GM21423 (cell line): ENCODE measurements around the gene ZNF415.
"Not testable (repeated sequence)": the region's sequence is repeated elsewhere in the genome, so short reads cannot be mapped to it uniquely, and the experiment has no call there.

Experiments used
- ATAC-seq: cut with Tn5 transposase; IDR thresholded peaks from one replicate; pipeline ENCODE4 v1.9.1; 2021; ENCODE audit warnings: mild to moderate bottlenecking, moderate library complexity; ENCODE audit not compliant: unreplicated experiment

The ZNF415 gene

GRCh38 chr19:53103234-53104203 lies 29.2 kb downstream of the ZNF415 start, which contains the start of gene ZNF160:
ZNF160 (minus strand) TSS chr19:53103422; CDS start chr19:53086276, 17,146 bp downstream.
- ATAC-seq: peak; percentile 90

- no peak for ATAC-seq
These were observed 29.9 kb downstream of the ZNF415 start for GRCh38 chr19:53102756-53103233.

GRCh38 chr19:53102206-53102755 lies 30.4 kb downstream of the ZNF415 start:
- ATAC-seq: no peak

GRCh38 chr19:53101518-53101917 lies 31.2 kb downstream of the ZNF415 start:
- no peak for ATAC-seq

GRCh38 chr19:53098570-53098969 lies 34.1 kb downstream of the ZNF415 start:
- ATAC-seq: not testable (repeated sequence)

- ATAC-seq: not testable (repeated sequence)
These were observed 35.6 kb downstream of the ZNF415 start for GRCh38 chr19:53096982-53097690.

GRCh38 chr19:53096579-53096978 lies 36.1 kb downstream of the ZNF415 start:
- ATAC-seq: not testable (repeated sequence)

GRCh38 chr19:53094754-53095575 lies 37.7 kb downstream of the ZNF415 start:
- no peak for ATAC-seq

GRCh38 chr19:53092723-53093122 lies 40.0 kb downstream of the ZNF415 start:
- no peak for ATAC-seq

GRCh38 chr19:53091413-53092254 lies 41.1 kb downstream of the ZNF415 start:
- ATAC-seq: no peak

- no peak for ATAC-seq
These were observed 44.6 kb downstream of the ZNF415 start for GRCh38 chr19:53088091-53088490.

- ATAC-seq: no peak
These were observed 45.8 kb downstream of the ZNF415 start for GRCh38 chr19:53086949-53087348.

GRCh38 chr19:53085496-53085895 lies 47.2 kb downstream of the ZNF415 start:
- ATAC-seq: no peak

GRCh38 chr19:53082929-53083328 lies 49.8 kb downstream of the ZNF415 start:
- ATAC-seq: no peak

- ATAC-seq: no peak
These were observed 53.3 kb downstream of the ZNF415 start for GRCh38 chr19:53079313-53079924.

- ATAC-seq: no peak
These were observed 54.0 kb downstream of the ZNF415 start for GRCh38 chr19:53078668-53079067.

GRCh38 chr19:53076984-53077383 lies 55.7 kb downstream of the ZNF415 start:
- no peak for ATAC-seq

GRCh38 chr19:53068834-53069233 lies 63.9 kb downstream of the ZNF415 start:
- no peak for ATAC-seq

- ATAC-seq: no peak
These were observed 64.5 kb downstream of the ZNF415 start for GRCh38 chr19:53068199-53068598.
